Fibroblast of lung (primary cell): ENCODE measurements around the gene ENOX1. TPM values are rescaled to one million over a fixed set of nuclear protein-coding genes. Genes with fewer than 3 reads are reported as not detected.

ENCODE experiments used
- DNase-seq, 2 donors: peaks; one replicate each; pipeline versions ENCODE4 v3.0.0 to v3.0.0-alpha.2; 2010; ENCODE audit warnings: low read depth in 2 of 2
- H2AFZ ChIP-seq: 2 replicates; pipeline ENCODE4 v1.5.1; 2012; ENCODE audit warnings: low read length, control low read depth, inconsistent platforms
- H3K27ac ChIP-seq: 2 replicates; pipeline ENCODE4 v1.5.1; 2011; ENCODE audit warnings: low read length, control low read depth; ENCODE audit not compliant: insufficient read depth
- H3K27me3 ChIP-seq: 2 replicates; pipeline ENCODE4 v1.5.1; 2011; ENCODE audit warnings: mild to moderate bottlenecking, low read length; ENCODE audit not compliant: control insufficient read depth, insufficient read depth
- H3K36me3 ChIP-seq: 2 replicates; pipeline ENCODE4 v1.5.1; 2011; ENCODE audit warnings: low read length; ENCODE audit not compliant: control insufficient read depth, insufficient read depth
- H3K4me1 ChIP-seq: 2 replicates; pipeline ENCODE4 v1.5.1; 2011; ENCODE audit warnings: low read length; ENCODE audit not compliant: control insufficient read depth, insufficient read depth; ENCODE audit errors: extremely low read depth
- H3K4me2 ChIP-seq: 2 replicates; pipeline ENCODE4 v1.5.1; 2011; ENCODE audit warnings: low read length, control low read depth; ENCODE audit not compliant: insufficient read depth; ENCODE audit errors: extremely low read depth
- H3K4me3 ChIP-seq, 4 experiments: fragments of 200-600 bp in 1 of 4; sonication (generic) in 1 of 4; replicated peaks in 1 of 4; 2 replicates each; pipeline ENCODE4 v1.5.1; 2011 to 2016; ENCODE audit warnings: low read length in 4 of 4, low read depth in 3 of 4, mild to moderate bottlenecking in 3 of 4, control low read depth in 2 of 4, inconsistent platforms in 1 of 4, mixed read lengths in 1 of 4; ENCODE audit not compliant: insufficient read depth in 1 of 4; ENCODE audit errors: control extremely low read depth in 1 of 4
- H3K79me2 ChIP-seq: 2 replicates; pipeline ENCODE4 v1.5.1; 2012; ENCODE audit warnings: mild to moderate bottlenecking, low read length, inconsistent platforms; ENCODE audit not compliant: control insufficient read depth, insufficient read depth
- H3K9ac ChIP-seq: 2 replicates; pipeline ENCODE4 v1.5.1; 2011; ENCODE audit warnings: mild to moderate bottlenecking, low read length, control low read depth; ENCODE audit not compliant: insufficient read depth
- H3K9me3 ChIP-seq: 2 replicates; pipeline ENCODE4 v1.5.1; 2012; ENCODE audit warnings: low read depth, low read length; ENCODE audit not compliant: control insufficient read depth, insufficient read depth
- H4K20me1 ChIP-seq: 2 replicates; pipeline ENCODE4 v1.5.1; 2011; ENCODE audit warnings: low read length; ENCODE audit not compliant: control insufficient read depth, insufficient read depth; ENCODE audit errors: extremely low read depth
- EZH2 ChIP-seq: IDR thresholded peaks from 2 replicates; pipeline ENCODE4 v1.5.1; 2012; ENCODE audit warnings: low read length, control low read depth, mild to moderate bottlenecking; ENCODE audit errors: missing control alignments
- polyA plus RNA-seq, 2 donors: library from polyadenylated mRNA; depleted of rRNA in 1 of 2; stranded (reverse) in 1 of 2; unstranded in 1 of 2; fragments of >200 nt; gene quantifications; 2 replicates each; pipeline ENCODE4 v1.2.1, GENCODE V29; 2011 to 2012; ENCODE audit warnings: missing spikeins in 1 of 2
- total RNA-seq: library from RNA; depleted of rRNA; stranded (reverse); fragments of >200 nt; gene quantifications from 2 replicates; pipeline ENCODE4 v1.2.1, GENCODE V29; 2014
- TF ChIP-seq, protein P1 (sequence below), 2 donors: IDR thresholded peaks in 1 of 2; conservative IDR thresholded peaks in 1 of 2; 1 replicate in 1 of 2; 2 replicates in 1 of 2; pipeline ENCODE4 v1.5.1; 2011 to 2012; ENCODE audit warnings: low read length in 2 of 2, control low read depth in 1 of 2, inconsistent platforms in 1 of 2, low read depth in 1 of 2, mild to moderate bottlenecking in 1 of 2

ENOX1 gene
- total and polyA plus RNA-seq, 2 donors (not counting 1 experiment from before 2014, with no cell fraction given), result 3.5 to 7.6 TPM

GRCh38 chr13:43195112-43195511 is 591.7 kb downstream of the ENOX1 start:
- Histone ChIP-seq H4K20me1 (no peaks in the 10 kb centered on the region), H3K27ac (no peak overlapping the region), H2AFZ (no peak overlapping the region), H3K27me3 (no peaks in the 10 kb centered on the region), H3K9me3 (no peaks in the 10 kb centered on the region), H3K36me3 (no peaks in the 10 kb centered on the region), H3K4me1 (no peaks in the 10 kb centered on the region), H3K79me2 (no peaks in the 10 kb centered on the region), H3K9ac (no peak overlapping the region), H3K4me3 (no peak overlapping the region), H3K4me2 (no peak overlapping the region)
- DNase-seq, result no peak
- TF ChIP-seq, protein P1, sequence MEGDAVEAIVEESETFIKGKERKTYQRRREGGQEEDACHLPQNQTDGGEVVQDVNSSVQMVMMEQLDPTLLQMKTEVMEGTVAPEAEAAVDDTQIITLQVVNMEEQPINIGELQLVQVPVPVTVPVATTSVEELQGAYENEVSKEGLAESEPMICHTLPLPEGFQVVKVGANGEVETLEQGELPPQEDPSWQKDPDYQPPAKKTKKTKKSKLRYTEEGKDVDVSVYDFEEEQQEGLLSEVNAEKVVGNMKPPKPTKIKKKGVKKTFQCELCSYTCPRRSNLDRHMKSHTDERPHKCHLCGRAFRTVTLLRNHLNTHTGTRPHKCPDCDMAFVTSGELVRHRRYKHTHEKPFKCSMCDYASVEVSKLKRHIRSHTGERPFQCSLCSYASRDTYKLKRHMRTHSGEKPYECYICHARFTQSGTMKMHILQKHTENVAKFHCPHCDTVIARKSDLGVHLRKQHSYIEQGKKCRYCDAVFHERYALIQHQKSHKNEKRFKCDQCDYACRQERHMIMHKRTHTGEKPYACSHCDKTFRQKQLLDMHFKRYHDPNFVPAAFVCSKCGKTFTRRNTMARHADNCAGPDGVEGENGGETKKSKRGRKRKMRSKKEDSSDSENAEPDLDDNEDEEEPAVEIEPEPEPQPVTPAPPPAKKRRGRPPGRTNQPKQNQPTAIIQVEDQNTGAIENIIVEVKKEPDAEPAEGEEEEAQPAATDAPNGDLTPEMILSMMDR (conservative IDR thresholded peaks at IDR 0.05 in 1 of 2, IDR thresholded peaks at IDR 0.05 in 1 of 2; ENCODE audit: low read depth in 1 of 2, low read length in 2 of 2), result no peak
- no peak for TF ChIP-seq EZH2

DNA sequence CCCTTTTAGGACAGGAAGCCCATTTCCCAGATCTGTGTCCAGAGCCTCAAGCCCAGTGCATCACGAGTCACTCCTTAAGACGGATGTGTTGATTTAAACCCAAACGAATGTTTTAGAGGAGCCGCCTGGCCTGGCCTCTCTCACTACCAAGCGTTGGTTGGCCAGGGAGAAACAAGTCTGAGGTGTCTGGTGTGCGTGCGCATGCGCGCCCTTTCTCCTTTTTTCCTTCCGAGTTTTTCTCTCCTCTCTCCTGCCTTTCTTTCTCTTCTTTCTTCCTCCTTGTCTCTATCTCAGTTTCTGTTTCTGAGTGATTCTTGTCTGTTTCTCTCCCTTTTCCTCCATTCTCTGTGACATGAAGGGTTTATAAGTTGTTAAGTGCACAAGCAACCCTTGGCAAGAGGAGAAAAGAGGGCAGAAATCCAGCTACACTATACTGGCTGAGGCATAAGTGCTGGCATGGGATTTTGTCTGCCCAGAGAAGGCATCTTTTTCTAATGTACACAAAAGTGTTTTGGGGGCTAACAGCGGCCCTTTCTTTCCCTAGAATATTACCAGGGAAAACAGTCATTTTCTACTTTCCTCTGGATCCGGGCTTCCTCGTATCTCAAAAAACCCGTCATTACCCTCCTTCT is 592.9 kb downstream of the ENOX1 start:
- Histone ChIP-seq H3K27me3 (no peaks in the 10 kb centered on the region), H4K20me1 (no peaks in the 10 kb centered on the region), H3K36me3 (no peaks in the 10 kb centered on the region), H3K4me2 (no peak overlapping the region), H3K9ac (no peak overlapping the region), H3K27ac (no peak overlapping the region), H3K4me3 (no peak overlapping the region), H3K4me1 (no peaks in the 10 kb centered on the region), H2AFZ (no peak overlapping the region), H3K9me3 (no peaks in the 10 kb centered on the region), H3K79me2 (no peaks in the 10 kb centered on the region)
- no peak for DNase-seq
- no peak for TF ChIP-seq EZH2
- TF ChIP-seq, protein P1 (conservative IDR thresholded peaks at IDR 0.05 in 1 of 2, IDR thresholded peaks at IDR 0.05 in 1 of 2; ENCODE audit: low read depth in 1 of 2, low read length in 2 of 2), result no peak

GRCh38 chr13:43191546-43191945 is 595.2 kb downstream of the ENOX1 start:
- Histone ChIP-seq H2AFZ (no peak overlapping the region), H4K20me1 (no peaks in the 10 kb centered on the region), H3K79me2 (no peaks in the 10 kb centered on the region), H3K27ac (no peak overlapping the region), H3K27me3 (no peaks in the 10 kb centered on the region), H3K9ac (no peak overlapping the region), H3K9me3 (no peaks in the 10 kb centered on the region), H3K4me3 (no peak overlapping the region), H3K4me1 (no peaks in the 10 kb centered on the region), H3K36me3 (no peaks in the 10 kb centered on the region), H3K4me2 (no peak overlapping the region)
- no peak for DNase-seq
- TF ChIP-seq EZH2, result no peak
- TF ChIP-seq, protein P1 (conservative IDR thresholded peaks at IDR 0.05 in 1 of 2, IDR thresholded peaks at IDR 0.05 in 1 of 2; ENCODE audit: low read depth in 1 of 2, low read length in 2 of 2), result no peak
